ENCODE measurements around the gene APOL4.

DNA sequence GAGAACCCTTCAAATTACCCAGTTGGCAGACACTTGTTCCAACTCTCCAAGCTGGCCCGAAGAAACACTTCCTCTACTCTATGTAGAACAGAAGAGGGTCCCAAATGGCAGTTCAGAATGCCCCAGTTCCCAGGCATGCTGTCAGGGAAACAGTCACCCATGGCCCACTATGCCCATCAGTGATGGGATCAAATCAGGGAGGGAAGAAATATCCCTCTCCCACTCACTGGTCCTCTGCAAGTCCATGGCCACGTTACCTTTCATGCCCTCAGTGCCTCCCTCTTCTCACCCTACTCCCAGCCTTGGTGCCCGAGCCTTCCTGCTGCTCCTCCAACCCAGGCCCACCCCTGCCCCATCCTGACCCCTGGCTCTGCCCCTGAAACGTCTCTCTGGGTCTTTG is 57.7 kb downstream of the APOL4 start:
- TF ChIP-seq, protein P1, sequence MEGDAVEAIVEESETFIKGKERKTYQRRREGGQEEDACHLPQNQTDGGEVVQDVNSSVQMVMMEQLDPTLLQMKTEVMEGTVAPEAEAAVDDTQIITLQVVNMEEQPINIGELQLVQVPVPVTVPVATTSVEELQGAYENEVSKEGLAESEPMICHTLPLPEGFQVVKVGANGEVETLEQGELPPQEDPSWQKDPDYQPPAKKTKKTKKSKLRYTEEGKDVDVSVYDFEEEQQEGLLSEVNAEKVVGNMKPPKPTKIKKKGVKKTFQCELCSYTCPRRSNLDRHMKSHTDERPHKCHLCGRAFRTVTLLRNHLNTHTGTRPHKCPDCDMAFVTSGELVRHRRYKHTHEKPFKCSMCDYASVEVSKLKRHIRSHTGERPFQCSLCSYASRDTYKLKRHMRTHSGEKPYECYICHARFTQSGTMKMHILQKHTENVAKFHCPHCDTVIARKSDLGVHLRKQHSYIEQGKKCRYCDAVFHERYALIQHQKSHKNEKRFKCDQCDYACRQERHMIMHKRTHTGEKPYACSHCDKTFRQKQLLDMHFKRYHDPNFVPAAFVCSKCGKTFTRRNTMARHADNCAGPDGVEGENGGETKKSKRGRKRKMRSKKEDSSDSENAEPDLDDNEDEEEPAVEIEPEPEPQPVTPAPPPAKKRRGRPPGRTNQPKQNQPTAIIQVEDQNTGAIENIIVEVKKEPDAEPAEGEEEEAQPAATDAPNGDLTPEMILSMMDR (IDR thresholded peaks at IDR 0.05): no peak
- no peak for TF ChIP-seq POLR2A (IDR thresholded peaks at IDR 0.05)
